ENCODE data around the gene KPNA1.

The KPNA1 gene

DNA sequence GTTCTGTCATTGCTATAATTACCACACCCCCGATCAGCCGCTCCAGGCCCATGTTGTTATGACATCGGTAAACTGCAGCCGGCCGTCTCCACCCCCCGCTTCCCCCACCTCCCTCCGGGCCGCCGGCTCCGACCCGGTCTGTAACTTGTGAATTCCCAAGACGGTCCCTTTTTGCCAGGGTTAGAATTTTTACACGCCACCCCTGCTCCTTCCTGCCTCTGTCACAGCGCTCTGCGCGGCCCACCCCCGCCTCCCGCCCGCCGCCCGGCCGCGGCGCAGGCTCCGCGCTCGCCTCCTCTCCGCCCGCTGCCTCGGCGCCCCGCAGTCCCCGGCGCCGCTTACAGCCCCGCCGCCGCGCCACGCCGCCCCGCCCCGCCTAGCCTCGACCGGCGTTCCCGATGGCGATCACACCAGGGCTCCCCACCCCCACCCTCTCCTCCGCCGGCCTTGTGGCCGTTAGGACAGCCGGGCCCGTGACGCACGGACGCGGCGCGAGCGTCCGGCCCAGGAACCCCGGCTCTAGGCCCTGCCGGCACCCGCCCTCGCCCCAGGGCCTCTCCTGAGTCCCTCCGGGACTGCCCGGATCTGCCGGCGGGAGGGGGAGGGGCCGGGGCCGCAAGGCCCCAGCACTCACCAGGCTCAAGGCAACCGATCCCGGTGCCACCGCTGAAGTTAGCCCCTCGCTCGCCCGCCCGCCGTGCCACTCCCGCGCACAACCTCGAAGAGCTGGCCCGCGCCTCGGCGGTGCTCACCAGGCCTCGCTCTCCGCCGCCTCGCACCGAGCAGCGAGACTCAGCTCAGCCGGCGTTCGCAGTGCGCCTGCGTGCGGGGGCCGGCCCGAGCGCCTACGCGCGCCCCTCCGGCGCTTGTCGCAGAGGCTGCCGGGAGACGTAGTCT, at the start of gene KPNA1:
Gene KPNA1, minus strand, starts transcription at position 817 of the 897 bp plus-strand sequence. CDS start 18,374 bp downstream, outside the sequence.
- peak; percentile 75 for DNase-seq

DNA sequence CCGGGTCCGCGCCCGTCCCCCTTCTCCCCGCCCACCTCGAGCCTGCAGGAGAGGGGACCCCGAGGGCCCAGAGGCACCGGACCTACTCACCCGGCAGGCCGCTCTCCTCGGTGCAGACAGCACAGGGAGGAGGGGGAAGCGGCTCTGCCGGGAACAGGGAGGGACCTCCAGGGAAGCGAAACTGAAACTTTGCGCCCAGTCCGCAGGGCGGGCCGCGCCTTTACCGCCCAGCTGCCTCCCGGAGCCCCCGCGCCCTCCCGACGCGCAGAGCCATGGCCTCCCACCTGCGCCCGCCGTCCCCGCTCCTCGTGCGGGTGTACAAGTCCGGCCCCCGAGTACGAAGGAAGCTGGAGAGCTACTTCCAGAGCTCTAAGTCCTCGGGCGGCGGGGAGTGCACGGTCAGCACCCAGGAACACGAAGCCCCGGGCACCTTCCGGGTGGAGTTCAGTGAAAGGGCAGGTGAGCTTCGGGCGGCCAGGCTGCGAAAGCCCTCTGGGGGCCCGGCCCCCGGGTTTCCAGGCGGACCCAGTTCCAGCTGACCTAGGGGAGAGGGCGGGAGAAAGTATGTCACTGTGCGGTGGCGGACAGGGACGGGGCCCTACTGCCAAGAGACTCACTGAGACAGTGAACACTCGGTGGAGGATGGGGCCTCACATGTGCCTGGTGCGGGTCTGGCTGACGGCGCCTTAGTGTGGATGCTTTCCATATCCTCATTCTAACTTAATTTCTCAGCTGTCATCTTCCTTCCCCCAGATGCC, 49.6 kb upstream of the KPNA1 start, which contains the start of the genes DTX3L and PARP9:
Gene DTX3L, plus strand, starts transcription at position 184 of the 758 bp plus-strand sequence. Its CDS starts 89 bp downstream, at position 273.
Gene PARP9, minus strand, starts transcription at position 146 of the 758 bp plus-strand sequence. CDS start 4,680 bp downstream, outside the sequence.
- DNase-seq: no peak

DNA sequence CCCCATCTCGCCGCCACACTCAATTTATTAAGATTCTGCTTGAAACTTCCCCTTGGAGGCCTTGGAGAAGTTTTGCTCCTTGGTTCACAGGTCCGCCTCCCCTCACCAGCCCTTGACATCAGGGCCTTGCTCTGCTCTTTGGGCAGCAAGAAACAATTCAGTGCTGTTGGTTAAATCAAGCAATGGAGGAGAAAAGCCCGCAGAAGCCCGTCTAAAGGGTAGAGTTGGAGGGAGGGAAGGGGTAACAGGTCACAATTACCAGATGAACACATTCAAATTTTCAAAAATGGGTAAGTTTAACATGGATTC, 48.9 kb upstream of the KPNA1 start:
- no peak for DNase-seq

DNA sequence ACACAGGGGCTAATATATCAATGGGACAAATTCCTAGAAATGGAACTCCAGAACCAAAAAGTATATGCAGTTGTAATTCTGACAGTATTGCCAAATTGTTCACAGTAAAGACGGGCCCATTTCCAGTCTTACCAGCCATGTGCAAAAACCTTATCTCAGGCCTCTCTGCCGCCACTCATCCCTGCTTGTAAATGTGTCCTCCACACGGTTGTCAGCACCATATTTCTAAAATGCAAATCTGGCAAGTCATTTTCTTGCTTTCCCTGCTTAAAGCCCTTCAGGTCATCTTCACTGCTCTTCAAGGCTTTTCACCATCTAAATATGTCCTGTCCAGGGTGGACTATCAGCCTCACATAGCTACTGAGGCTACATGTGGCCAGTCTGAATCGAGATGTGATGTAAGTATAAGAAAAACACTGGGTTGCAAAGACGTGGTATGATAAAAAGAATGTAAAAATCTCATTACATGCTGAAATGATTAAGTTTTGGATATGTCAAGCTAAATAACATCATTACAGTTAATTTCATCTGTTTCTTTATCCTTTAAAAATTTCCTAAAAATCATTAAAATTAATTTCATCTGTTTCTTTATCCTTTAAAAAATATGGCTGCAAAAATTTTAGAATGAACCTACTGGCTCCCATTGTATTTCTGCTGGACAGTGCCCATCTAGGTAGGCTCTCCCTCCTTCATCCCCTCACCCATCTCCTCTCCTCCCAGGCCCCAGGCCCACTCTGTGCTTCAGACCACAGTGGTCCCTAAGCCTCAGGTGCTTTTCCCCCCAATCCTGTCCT, 48.4 kb upstream of the KPNA1 start:
- DNase-seq: no peak

GRCh38 chr3:122560680-122561079, 45.9 kb upstream of the KPNA1 start:
- DNase-seq: no peak

DNA sequence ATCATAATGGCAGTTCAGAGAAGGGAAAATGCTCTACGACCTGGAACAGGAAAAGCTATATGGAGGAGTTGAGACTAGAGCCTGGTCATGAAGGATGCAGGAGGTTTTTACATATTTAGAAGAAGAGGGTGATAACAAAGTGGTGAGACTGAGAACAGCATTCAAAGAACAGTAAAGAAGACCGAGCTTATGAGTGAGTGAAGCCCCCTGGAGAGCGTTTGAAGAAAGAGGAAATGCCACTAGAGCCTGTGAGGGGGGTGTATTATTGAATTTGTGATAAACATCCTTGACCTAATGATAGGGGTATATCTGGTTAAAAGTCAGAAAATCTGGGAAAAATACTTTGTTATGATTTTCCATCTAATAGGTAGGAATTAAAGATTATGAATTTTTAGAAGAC, 45.2 kb upstream of the KPNA1 start:
- DNase-seq: no peak

DNA sequence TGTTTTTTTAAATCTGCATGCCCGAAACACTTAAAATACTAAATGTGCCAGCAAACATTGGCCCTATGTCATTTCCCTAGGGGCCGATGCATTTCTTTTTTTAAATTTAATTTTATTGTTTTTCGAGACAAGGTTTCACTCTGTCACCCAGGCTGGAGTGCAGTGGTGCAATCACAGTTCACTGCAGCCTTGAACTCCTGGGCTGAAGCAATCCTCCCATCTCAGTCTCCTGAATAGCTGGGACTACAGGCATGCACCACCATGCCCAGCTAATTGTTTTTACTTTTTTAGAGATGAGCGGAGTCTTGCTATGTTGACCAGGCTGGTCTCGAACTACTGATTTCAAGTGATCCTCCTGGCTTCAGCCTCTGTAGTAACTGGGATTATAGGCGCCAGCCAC, 43.9 kb upstream of the KPNA1 start:
- DNase-seq: no peak

GRCh38 chr3:122557356-122557755, 42.6 kb upstream of the KPNA1 start:
- DNase-seq: no peak

- DNase-seq: peak; percentile 6
Observed at GRCh38 chr3:122555275-122556071, 40.7 kb upstream of the KPNA1 start.

DNA sequence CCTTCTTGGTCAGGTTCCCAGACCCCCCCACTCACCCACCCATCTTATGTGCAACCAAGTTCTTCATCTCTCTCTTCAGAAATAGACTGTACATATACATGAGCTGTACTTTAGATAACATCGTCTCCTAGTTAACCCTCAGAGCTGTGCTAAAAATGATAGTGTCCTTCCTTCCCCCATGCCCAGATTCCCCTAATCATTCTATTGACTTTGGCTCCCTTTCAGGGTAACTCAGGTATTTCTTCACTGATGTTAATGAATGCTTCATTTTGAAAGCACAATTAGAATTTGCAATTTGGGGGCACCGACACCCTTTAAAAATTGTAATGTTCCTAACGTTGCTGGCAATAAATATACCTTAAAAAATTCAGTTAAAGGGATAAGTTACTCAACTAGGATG, 38.4 kb upstream of the KPNA1 start:
- no peak for DNase-seq

- no peak for DNase-seq
Observed at GRCh38 chr3:122548619-122549018, 33.9 kb upstream of the KPNA1 start.

- DNase-seq: no peak
Observed at GRCh38 chr3:122548076-122548475, 33.3 kb upstream of the KPNA1 start.

DNA sequence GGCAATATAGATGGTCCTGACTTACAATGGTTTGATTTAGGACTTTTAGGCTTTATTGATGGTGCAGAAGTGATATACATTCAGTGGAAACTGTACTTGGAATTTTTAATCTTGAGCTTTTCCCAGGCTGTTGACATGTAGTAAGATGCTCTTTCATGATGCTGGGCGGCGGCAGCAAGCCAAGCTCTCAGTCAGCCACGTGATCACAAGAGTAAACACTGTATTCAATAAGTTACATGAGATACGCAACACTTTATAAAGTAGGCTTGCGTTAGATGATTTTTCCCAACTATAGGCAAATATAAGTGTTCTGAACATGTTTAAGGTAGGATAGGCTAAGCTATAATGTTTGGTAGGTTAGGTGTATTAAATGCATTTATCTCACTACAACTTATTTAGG, 31.4 kb upstream of the KPNA1 start:
- DNase-seq: no peak

GRCh38 chr3:122538956-122539490, 24.3 kb upstream of the KPNA1 start:
- no peak for DNase-seq

DNA sequence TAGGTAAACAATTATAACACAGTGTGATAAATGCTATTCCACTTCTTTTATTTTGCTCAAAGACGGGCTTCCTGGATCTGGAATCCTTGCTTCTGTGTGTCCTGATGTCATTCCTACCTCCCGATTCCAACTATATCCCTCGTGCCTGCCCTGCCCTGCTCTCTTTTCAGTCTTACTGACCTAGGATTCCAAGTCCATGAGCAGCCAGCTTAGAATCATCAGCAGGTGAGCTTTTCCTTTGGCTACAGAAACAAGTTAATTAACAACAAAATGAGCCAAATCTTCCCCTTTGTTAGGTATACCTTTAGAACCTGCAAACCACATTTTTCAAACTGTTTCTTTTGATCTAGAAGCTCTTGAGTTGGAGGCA, 21.9 kb upstream of the KPNA1 start:
- no peak for DNase-seq

GRCh38 chr3:122535964-122536631, 21.4 kb upstream of the KPNA1 start:
- no peak for DNase-seq

DNA sequence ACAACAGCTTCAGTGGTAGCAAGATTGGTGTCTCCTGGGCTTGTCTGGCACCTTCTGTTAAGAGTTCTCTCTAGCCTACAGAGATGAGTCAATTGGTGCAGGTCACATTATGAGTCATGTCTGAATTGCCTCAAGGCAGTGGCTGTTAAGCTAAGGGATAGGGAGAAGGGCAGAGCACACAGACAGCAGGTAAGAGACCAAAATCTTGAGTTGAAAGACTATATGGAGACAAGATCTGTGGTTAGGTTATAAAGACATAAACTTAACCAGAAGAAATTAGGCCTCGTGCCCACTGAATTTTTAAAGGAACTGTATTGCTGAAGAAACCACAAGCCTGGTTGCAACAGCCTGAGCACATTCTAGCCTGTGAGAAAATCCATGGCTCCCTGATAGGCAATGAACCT, 19.2 kb upstream of the KPNA1 start:
- DNase-seq: no peak

GRCh38 chr3:122533480-122533879, 18.7 kb upstream of the KPNA1 start:
- DNase-seq: no peak

- no peak for DNase-seq
Observed at GRCh38 chr3:122530164-122530563, 15.4 kb upstream of the KPNA1 start.

- no peak for DNase-seq
Observed at GRCh38 chr3:122523317-122523716, 8.6 kb upstream of the KPNA1 start.

DNA sequence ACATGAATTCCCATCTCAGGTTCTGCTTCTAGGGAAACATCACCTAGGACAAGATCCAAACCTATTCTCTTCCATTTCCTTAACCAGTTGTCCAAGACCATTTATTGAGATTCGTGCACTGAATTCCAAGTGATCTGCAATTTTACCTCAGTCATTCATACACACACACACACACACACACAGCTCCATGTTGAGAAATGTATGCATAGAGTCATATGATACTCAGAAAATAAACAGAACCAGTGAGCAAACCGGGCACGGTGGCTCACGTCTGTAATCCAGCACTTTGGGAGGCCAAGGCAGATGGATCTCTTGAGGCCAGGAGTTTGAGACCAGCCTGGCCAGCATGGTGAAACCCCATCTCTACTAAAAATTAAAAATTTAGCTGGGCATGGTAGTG, 6.1 kb upstream of the KPNA1 start:
- no peak for DNase-seq

DNA sequence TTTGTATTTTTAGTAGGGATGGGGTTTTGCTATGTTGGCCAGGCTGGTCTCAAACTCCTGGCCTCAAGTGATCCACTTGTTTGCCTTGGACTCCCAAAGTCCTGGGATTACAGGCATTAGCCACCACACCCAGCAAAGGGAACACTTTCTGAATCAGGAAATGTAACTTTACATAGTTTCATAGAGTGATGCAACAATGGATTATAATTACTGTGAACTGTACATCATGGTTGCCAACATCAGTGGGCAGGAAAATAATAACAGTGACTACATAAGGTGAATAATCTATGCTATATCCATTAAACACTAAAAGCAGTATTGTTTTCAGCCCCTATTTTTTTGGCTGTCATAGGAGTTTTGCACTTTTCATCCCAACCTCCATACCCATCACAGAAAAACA, 5.0 kb upstream of the KPNA1 start:
- no peak for DNase-seq
